Urinary bladder (tissue), 4 donors: ENCODE measurements around the gene TPPP. TPM values are rescaled to one million over a fixed set of nuclear protein-coding genes. Genes with fewer than 3 reads are reported as not detected.

ENCODE experiments used
- DNase-seq: peaks from one replicate; pipeline ENCODE4 v3.0.0-alpha.2; 2015; ENCODE audit errors: extremely low spot score
- H3K27ac ChIP-seq: one replicate; pipeline ENCODE4 v1.5.1; 2013; ENCODE audit warnings: low read depth, mild to moderate bottlenecking, moderate library complexity
- H3K36me3 ChIP-seq: one replicate; pipeline ENCODE4 v1.6.1; 2013; ENCODE audit warnings: mild to moderate bottlenecking, moderate library complexity; ENCODE audit not compliant: insufficient read depth
- H3K4me1 ChIP-seq: one replicate; pipeline ENCODE4 v1.6.1; 2013; ENCODE audit warnings: mild to moderate bottlenecking, moderate library complexity; ENCODE audit not compliant: insufficient read depth
- H3K4me3 ChIP-seq: one replicate; pipeline ENCODE4 v1.5.1; 2013; ENCODE audit warnings: low read depth, low read length
- WGBS: extraction: QIAGEN DNeasy Blood & Tissue Kit; methylation state at CpG from one replicate; pipeline ENCODE4 v1.1.7; 2013; 5-methylcytosine and 5-hydroxymethylcytosine counted together
- polyA plus RNA-seq: library from polyadenylated mRNA; stranded (reverse); fragments of 200-250 nt; gene quantifications from one replicate; pipeline ENCODE4 v1.2.3, GENCODE V29; 2013
- total RNA-seq: library from RNA; depleted of rRNA; stranded (reverse); fragments of >200 nt; gene quantifications from one replicate; pipeline ENCODE4 v1.2.3, GENCODE V29; 2014
- donor health status: healthy with polysubstance abuse.
- donor health status: healthy.

TPPP gene
- total and polyA plus RNA-seq, 2 donors = 4.1 to 17.5 TPM

DNA sequence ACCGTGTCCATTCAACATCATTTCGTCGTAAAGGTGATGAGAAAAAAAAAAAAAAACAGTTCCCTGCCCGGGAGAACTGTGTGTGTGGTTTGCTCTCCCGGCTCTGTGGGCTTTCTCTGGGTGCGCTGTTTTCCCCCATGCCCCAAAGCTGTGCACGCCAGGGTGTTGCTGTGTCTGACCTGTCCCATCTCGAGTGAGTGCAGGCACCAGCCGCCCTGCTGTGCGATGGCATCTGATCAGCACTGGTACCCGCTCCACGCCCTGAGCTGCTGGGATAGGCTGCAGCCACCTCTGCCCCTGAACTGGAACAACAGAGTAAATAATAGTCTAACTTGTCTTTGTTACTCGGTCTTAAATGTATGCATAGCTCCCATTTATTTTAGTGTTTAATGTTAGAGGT lies 47.7 kb downstream of the TPPP start:
- Histone ChIP-seq H3K36me3 (peaks cover 4% of the 10 kb centered on the region), H3K4me1 (no peaks in the 10 kb centered on the region), H3K4me3 (no peak overlapping the region), H3K27ac (no peak overlapping the region)
- WGBS = 92% methylated on average over 13 of the region's 13 CpGs
- no peak for DNase-seq

DNA sequence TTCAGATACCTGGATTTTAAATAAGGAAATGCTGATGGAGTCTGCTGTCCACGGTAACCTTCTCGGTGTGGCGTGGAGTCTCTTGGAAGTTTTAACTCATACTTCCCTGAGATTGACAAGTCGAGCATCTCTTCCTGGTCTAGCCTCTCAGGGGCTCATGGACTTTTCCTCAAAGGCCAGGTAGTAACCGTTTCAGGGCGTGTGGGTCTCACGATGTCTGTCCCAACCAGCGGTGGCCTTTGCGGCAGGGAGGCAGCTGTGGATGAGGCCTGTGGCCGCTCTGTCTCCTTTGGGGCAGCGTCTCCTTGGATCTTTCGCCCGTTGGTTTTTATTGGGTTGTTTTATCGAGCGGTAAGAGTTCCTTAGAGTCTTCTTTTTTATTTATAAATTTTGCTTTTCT lies 48.2 kb downstream of the TPPP start:
- DNase-seq = no peak
- H3K27ac ChIP-seq = no peak overlapping the region
- H3K36me3 ChIP-seq = peaks cover 4% of the 10 kb centered on the region
- H3K4me3 ChIP-seq = no peak overlapping the region
- H3K4me1 ChIP-seq = no peaks in the 10 kb centered on the region
- WGBS = 94% methylated on average over 15 of the region's 15 CpGs

DNA sequence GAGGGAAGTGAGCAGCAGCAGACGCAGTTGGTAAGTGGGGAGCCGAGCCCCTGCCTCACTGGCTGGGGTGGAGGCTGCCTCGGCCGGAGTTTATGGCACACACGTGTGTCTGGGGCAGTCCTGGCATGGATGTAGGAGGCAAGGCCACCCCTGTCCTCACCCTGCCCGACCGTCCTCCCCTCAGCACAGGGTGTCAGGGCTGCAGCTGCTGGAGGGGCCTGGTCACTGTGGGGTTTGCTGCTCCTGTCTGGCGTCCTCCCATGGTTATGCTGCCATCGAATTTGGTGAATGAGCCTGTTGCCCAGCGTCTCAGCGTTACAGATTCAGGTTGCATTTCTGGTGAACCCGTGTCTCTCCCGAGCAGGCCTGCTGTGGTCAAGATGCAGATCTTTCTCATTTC lies 48.6 kb downstream of the TPPP start:
- Histone ChIP-seq H3K4me3 (no peak overlapping the region), H3K27ac (no peak overlapping the region), H3K4me1 (no peaks in the 10 kb centered on the region), H3K36me3 (peaks cover 4% of the 10 kb centered on the region)
- no peak for DNase-seq
- WGBS = 90% methylated on average over 13 of the region's 13 CpGs

DNA sequence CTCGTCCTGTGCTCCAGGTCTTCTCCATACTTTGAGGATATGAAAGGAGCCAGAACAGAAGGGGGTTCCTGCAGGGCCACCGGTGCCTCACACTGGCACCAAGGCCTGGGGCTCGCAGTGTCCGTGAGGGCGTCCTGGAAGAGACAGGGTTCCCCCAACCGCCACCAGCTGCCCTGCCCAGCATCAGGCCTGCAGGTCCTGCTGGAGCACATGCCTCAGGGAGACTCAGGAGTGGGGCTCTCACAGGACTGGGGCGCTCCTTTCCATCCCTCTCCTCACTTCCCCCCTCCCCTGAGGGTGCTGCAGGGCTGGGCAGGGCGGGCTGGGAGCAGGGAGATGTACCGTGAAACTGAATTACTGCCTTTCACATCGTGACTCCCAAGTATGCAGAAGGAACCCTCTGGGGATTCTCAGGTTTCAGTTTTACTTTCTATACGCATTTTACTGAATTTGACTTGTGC lies 49.3 kb downstream of the TPPP start:
- no peak overlapping the region for H3K4me3 ChIP-seq
- WGBS = 95% methylated on average over 11 of the region's 11 CpGs
- DNase-seq = no peak
- H3K27ac ChIP-seq = no peak overlapping the region
- no peaks in the 10 kb centered on the region for H3K4me1 ChIP-seq
- peaks cover 4% of the 10 kb centered on the region for H3K36me3 ChIP-seq

DNA sequence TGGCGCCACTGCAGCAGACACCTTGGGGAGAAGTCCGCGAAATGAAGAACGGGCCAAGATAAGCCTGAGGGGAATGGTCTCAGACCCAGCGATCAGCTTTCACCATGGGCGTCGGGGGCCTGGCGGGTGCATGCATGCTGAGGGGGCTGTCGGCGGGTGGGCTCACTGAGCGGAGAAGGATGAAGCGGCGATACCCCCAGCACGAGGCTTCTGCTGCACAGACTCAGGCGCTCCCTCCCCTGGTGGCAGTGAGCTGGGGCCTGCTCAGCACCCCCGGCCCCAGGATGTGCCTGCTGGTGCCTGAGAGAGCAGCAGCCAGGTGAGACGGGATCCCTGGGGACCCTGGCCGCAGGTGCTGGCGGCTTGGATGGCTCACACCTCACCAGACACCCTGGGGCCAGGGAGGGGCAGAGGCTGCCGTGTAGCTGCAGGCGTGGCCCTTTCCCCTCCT lies 49.8 kb downstream of the TPPP start:
- WGBS = 95% methylated on average over 21 of the region's 21 CpGs
- Histone ChIP-seq H3K4me3 (no peak overlapping the region), H3K27ac (no peak overlapping the region), H3K4me1 (no peaks in the 10 kb centered on the region), H3K36me3 (peaks cover 4% of the 10 kb centered on the region)
- DNase-seq = no peak

DNA sequence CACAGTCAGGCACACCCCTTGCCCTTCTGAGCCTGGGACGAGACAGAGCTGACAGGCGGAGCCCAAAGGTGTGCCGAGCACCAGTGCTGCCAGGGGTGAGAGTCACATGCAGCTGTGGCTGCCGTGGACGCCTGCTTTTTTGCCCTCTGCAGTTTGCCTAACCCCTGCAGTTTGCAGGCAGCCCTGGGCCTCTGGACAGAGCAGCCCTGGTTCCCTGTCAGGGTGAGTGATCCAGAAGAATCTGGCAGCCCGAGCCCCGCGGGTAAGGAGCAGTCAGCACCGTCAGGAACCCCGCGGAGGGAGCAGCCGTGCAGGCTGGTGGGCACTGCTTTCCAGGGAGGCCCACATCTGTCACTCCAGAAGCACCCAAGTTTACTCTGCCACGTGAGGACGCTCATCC lies 50.7 kb downstream of the TPPP start:
- no peak overlapping the region for H3K27ac ChIP-seq
- H3K4me3 ChIP-seq = no peak overlapping the region
- H3K4me1 ChIP-seq = no peaks in the 10 kb centered on the region
- peaks cover 4% of the 10 kb centered on the region for H3K36me3 ChIP-seq
- no peak for DNase-seq
- 93% methylated on average over 14 of the region's 14 CpGs for WGBS

DNA sequence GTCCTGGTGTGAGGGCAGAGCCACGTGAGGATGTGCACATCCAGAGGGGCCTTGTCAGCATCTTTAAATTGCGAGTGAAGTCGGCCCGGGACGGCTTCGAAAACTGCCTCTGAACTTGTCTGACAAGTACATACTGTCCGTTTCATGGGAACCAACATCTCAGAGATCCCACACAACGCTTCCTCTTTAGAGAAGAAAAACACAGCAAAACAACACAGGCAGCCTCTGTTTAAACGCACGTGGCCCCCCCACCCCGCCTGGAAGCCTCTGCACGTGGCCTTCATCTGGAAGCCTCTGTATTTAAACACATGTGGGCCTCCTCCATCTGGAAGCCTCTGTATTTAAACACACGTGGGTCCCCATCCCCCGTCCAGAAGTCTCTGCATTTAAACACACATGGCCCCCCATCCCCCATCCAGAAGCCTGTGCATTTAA lies 51.8 kb downstream of the TPPP start:
- Histone ChIP-seq H3K27ac (no peak overlapping the region), H3K4me1 (no peaks in the 10 kb centered on the region), H3K4me3 (no peak overlapping the region), H3K36me3 (peaks cover 4% of the 10 kb centered on the region)
- no peak for DNase-seq
- WGBS = 90% methylated on average over 14 of the region's 14 CpGs

DNA sequence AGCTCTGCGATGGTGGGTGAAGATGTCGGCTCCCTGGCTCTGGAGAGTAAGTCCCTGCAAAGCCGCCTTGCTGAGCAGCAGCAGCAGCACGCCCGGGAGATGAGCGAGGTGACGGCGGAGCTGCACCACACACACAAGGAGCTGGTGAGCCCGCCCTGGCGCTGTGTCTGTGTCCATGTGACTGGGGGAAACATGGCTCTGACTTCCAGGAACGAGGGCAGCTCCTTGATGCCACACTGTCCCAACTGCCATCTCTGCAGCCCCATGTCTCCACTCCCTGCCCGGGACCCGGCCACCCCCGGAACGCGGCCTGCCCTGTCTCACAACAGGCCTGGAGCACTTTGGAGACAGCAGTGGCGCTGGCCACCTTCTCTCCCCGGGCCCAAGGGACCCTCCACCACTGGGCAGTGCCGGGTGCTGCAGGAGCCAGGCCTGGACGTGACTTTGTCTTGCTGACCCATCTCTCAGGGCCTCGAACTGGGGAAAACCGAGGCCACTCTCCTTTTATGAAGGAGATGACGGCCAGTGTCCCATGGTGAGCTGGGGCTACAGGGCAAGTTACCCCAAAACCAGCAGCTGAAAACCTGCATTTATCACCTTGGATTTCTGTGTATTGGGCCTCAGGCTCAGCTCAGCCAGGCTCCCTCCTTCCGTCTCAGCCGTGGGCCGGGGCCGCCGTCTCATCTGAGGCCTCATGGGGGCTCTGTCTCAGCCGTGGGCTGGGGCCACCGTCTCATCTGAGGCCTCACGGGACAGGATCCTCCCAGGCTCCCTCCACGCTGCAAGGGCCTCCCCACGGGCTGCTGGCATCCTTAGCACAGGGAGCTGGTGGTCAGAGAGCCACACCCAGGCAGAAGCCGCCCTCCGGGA lies 52.5 kb downstream of the TPPP start:
- DNase-seq = no peak
- Histone ChIP-seq H3K36me3 (peaks cover 5% of the 10 kb centered on the region), H3K4me3 (no peak overlapping the region), H3K4me1 (no peaks in the 10 kb centered on the region), H3K27ac (no peak overlapping the region)
- 92% methylated on average over 35 of the region's 35 CpGs for WGBS

DNA sequence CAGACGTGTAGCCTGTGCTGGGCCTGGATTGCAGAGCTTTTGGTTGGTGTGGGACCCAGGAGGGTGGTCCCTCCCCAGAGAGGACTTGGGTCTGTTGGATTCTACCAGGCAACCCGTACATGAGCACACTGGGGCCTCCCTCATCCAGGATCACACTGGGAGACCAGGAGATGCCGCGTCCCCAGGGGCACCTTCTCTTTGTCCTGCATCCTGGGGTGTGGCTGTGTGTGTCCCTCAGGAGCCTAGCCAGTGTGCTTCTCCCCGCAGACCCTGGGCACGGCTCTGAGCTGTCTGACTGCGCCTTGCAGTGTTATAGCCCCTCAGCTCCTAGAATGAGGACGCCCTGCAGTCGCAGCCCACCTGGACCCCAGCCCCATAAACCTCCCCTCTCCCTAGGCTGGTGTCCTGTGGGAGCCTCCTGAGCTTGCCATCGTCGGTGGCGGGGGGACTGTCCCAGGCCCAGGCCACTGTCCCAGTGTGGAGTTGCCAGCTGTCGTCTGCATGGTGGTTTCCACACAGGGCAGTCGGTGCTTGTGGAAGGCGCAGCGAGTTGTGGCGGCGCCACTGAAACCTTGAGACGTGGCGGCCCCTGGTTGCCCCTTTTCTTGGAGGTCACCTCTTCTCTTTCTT lies 53.5 kb downstream of the TPPP start:
- WGBS = 94% methylated on average over 20 of the region's 20 CpGs
- DNase-seq = no peak
- H3K36me3 ChIP-seq = peaks cover 10% of the 10 kb centered on the region
- H3K4me3 ChIP-seq = no peak overlapping the region
- H3K4me1 ChIP-seq = no peaks in the 10 kb centered on the region
- H3K27ac ChIP-seq = no peak overlapping the region

DNA sequence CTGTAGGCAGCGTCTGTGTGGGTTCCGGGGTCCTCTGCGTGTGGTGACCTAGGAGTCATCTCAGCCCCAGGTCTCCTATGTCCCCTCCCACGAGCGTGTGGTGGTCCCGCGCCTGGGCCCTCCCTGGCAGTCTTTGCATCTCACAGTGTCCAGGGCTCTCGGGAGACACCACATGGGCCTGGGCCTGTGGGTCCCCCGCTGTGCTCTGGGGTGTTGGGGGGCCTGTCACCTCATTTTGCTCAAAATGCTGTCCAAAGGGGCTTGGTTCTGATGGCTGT lies 54.0 kb downstream of the TPPP start:
- 95% methylated on average over 9 of the region's 9 CpGs for WGBS
- H3K4me1 ChIP-seq = no peaks in the 10 kb centered on the region
- H3K36me3 ChIP-seq = peaks cover 10% of the 10 kb centered on the region
- DNase-seq = no peak
- H3K4me3 ChIP-seq = no peak overlapping the region
- no peak overlapping the region for H3K27ac ChIP-seq

DNA sequence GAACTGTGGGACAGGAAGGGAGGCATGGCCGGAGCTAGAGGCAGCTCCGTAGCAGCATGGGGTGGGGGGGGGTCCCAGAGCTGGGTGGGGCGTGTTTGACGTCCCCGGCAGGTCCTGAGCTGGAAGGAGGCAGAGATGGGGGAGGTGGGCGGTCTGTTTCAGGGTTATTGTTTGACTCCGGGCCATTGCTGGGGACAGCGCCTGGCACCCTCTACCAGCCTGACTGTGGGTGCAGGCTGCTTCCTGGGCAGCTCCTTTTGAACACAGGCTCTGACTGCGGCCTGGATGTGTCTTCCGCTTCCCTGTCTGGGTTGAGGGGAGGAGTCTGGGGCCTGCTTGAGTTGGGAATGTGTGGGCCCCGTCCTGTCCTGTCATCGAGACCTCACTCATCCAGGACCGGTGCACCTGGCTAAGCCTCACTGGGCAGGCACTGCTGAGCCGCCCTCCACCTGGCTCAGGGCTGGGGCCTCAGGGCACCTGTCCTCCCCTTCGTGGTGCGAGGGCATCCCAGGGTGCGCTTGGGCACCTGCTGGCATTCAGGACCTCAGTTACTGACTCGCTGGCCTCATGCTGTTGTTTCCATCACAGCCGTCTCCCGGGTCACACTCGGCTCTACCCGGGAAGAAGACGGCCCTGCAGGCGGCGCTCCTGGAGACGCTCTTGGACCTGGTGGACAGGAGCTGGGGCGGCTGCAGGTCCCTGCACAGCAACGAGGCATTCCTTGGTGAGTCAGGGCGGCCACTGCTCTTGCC lies 54.5 kb downstream of the TPPP start:
- 94% methylated on average over 29 of the region's 29 CpGs for WGBS
- peaks cover 10% of the 10 kb centered on the region for H3K36me3 ChIP-seq
- no peak overlapping the region for H3K27ac ChIP-seq
- no peak overlapping the region for H3K4me3 ChIP-seq
- H3K4me1 ChIP-seq = no peaks in the 10 kb centered on the region
- DNase-seq = no peak

DNA sequence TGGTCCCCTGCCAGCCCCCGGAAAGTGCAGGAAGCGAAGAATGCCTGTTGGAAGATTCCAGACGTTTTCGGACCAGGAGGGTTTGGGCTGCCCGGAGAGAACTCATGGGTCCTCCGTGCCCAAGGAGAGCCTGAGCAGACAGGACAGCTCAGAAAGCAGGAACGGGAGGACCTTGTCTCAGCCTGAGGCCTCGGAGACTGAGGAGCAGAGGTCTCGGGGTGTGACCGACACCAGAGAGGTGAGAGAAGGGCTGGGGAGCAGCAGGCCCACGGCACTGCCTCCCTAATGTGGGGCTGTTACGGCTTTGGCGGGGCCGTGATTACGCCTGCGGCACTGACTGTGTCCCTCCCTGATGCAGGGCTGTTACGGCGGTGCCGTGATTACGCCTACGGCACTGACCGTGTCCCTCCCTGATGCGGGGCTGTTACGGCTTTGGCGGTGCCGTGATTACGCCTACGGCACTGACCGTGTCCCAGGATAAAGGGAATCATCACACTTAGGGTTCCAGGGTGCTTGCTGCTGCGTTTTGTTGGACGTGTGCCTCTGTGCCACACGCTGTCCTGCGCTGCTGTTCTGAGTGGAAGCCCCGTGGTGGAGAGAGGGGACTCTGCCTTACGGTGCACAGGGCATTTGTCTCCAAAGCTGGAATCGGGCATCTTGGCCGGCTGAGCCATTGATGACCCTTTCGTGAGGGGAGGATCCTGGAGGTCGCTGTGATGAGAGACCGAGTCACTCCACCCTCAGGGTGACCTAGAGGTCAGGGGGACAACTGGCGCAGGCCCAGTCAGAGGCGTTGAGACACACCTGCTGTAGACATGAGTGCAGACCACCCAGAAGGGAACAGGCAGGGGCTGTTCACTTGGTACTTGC lies 55.3 kb downstream of the TPPP start:
- Histone ChIP-seq H3K36me3 (peaks cover 10% of the 10 kb centered on the region), H3K27ac (no peak overlapping the region), H3K4me1 (no peaks in the 10 kb centered on the region), H3K4me3 (no peak overlapping the region)
- no peak for DNase-seq
- WGBS = 95% methylated on average over 42 of the region's 42 CpGs

DNA sequence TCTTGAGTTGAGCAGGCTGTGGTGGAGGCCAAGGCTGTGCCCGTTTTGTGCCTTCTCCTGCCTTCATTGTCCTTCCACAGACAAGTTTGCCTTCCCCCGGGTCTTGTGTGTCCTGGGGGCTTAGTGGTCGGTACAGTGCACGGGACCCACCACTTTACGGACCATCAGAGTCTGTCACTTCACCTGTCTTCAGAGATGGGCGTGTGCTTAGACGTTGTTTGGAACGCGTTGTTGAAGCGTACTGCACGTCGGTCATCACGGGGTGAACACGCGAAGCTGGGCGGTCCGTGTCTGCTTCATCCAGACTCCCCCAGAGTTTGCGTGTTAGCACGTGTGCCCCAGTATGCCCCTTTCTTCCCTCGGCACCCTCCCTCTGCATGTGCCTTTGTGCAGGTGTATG lies 56.2 kb downstream of the TPPP start:
- H3K27ac ChIP-seq = no peak overlapping the region
- H3K4me3 ChIP-seq = no peak overlapping the region
- 96% methylated on average over 20 of the region's 20 CpGs for WGBS
- peaks cover 10% of the 10 kb centered on the region for H3K36me3 ChIP-seq
- no peaks in the 10 kb centered on the region for H3K4me1 ChIP-seq
- DNase-seq = no peak
